Measurements from ENCODE around the gene ZNRF1.
"Not testable (repeated sequence)": the region's sequence is repeated elsewhere in the genome, so short reads cannot be mapped to it uniquely, and the experiment has no call there.

Gene ZNRF1

DNA sequence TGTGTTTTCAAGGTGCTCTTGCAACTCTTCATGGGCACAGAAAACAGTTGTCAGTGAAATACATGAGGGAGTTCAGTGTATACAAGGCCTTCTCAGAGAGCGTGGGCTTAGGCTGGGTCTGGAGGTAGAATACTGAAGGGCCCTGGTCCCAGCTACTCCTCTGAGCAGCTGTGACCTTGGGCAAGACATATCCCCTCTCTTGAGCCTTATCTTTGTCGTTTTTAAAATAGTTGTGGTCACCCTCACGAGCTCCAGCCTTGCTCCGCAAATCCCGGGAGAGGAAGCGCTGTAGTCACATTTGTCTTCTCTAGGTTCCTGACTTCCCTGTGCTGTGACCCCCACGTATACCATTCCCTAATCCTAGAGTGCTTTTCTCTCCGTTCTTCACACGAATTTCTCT lies 3.6 kb downstream of the ZNRF1 start:
- DNase-seq (ENCODE audit: low read depth in 2 of 2) = no peak

DNA sequence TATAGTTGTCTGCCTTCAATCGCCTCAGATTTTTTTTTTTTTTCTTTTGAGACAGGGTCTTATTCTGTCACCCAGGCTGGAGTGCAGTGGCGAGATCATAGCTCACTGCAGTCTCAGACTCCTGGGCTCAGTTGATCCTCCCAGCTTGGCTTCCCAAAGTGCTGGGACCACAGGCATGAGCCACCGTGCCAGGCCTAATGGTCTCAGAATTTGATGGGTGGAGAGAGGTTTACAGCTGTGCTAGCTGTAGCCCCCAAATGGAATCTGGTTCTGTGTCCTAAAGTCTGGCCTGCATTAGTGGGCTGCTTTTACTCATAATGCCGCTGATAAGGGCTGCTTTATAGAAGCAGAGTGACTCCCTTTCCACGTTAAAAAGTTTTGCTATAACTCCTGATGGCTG lies 5.1 kb downstream of the ZNRF1 start:
- no peak for DNase-seq (ENCODE audit: low read depth in 2 of 2)

GRCh38 chr16:75004460-75004859 lies 5.6 kb downstream of the ZNRF1 start:
- no peak for DNase-seq (ENCODE audit: low read depth in 2 of 2)

DNA sequence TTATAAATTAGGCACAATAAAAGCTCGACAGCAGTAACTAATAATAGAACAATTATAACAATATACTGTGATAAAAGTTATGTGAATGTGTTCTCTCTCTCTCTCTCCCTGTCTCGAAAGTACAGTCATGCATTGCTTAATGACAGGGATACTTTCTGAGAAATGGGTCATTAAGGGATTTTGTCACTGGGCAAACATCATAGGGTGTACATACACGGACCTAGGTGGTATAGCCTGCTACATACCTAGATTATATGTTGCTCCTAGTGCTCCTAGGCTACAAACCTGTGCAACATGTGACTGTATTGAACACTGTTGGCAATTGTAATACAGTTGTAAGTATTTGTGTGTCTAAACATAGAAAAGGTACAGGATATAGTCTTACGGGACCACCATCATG lies 6.9 kb downstream of the ZNRF1 start:
- no peak for DNase-seq (ENCODE audit: low read depth in 2 of 2)

DNA sequence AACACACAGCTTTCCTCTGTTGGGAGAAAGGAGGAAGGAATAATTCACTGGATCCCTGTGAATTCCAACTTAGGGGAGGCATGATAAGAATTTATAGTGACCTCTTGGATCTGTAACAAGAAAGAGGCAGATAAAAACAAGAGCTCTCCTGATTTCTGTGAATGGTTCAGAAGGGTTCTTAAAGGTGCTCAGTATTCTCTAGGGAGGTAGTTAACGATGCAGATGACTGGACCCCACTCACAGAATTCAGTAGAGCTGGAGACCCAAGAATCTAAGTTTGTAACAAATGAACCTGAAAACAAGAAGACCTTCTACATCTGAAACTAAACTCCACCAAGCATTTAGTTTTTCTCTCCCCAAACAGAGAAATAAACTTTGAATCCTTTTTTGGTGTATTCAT lies 8.6 kb downstream of the ZNRF1 start:
- no peak for DNase-seq (ENCODE audit: low read depth in 2 of 2)

GRCh38 chr16:75010427-75010826 lies 11.6 kb downstream of the ZNRF1 start:
- no peak for DNase-seq (ENCODE audit: low read depth in 2 of 2)

DNA sequence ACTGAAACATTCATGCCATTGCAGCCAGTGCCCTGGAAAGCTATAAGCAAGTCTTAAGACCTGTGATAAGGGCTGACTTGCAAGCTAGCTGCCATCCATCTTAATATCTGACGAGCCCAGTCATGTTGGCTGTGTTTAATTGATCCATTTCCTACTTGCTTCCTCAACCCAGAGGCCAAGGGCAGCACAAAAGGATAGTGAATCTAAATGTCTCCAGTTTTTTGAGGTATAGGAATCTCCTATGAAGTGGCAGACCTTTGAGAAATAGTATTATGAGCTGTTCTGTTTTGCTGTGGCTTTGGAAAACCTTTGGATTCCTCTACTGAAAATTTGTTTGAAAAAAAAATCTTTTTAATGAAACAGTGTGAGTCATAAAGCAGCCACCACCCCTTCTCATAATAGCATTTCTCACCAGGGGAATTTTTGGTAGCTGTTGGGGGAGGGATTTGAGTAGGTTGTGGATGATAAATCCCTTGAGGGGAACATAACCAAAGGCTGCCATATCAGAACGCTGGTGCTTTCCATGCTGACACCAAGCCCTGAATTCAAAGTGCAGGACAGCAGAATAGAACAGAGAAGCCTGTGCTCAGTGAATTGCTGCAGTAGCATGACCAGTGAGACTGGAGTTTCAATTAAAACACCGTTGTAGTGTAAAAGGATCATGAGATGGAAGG lies 12.9 kb downstream of the ZNRF1 start:
- no peak for DNase-seq (ENCODE audit: low read depth in 2 of 2)

- DNase-seq (ENCODE audit: low read depth in 2 of 2) = no peak
Measured at GRCh38 chr16:75012380-75013081, 13.7 kb downstream of the ZNRF1 start.

- not testable (repeated sequence) for DNase-seq (ENCODE audit: low read depth in 2 of 2)
Measured at GRCh38 chr16:75013123-75013522, 14.3 kb downstream of the ZNRF1 start.

DNA sequence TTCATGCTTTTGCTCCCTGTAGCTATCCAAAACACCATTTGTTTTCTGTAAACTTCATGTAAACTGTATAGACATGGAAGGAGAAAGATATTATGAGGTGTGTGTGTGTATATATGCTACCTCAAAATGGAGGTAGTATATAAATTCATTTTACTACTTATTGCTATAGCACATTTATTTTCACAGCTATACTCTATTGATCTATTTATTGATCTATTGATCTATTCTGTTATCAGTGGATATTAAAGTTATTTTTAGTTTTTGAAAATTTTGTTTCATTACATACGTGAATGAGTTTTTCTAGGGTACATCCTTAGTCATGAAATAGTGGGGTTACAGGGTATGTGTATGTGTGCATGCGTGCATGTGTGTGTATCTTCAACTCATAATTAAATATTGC lies 15.5 kb downstream of the ZNRF1 start:
- DNase-seq (ENCODE audit: low read depth in 2 of 2) = no peak

GRCh38 chr16:75016451-75017081 lies 17.7 kb downstream of the ZNRF1 start:
- not testable (repeated sequence) for DNase-seq (ENCODE audit: low read depth in 2 of 2)

- DNase-seq (ENCODE audit: low read depth in 2 of 2) = no peak
Measured at GRCh38 chr16:75017670-75018525, 19.1 kb downstream of the ZNRF1 start.

GRCh38 chr16:75019007-75019406 lies 20.2 kb downstream of the ZNRF1 start:
- no peak for DNase-seq (ENCODE audit: low read depth in 2 of 2)

- DNase-seq (ENCODE audit: low read depth in 2 of 2) = no peak
Measured at GRCh38 chr16:75019586-75019985, 20.8 kb downstream of the ZNRF1 start.

DNA sequence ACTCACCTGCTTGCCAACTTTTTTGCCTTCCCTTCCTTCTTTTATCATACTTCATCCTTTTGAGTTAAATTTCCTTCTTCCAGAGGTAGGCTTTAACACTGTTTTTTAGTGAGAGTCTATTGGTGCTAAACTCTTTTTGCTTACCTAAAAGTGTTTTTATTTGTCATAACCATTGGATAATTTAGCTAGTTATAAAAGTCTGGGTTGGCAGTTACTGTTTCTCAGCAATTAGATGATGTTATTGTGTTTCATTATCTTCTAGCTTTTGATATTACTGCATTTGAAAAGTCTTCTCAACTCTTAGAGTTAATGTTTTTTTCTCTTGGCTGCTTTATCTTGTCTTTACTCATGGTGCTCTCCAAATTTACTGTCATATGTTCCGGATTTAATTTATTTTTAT lies 22.6 kb downstream of the ZNRF1 start:
- DNase-seq (ENCODE audit: low read depth in 2 of 2) = no peak

- no peak for DNase-seq (ENCODE audit: low read depth in 2 of 2)
Measured at GRCh38 chr16:75022567-75022966, 23.7 kb downstream of the ZNRF1 start.

DNA sequence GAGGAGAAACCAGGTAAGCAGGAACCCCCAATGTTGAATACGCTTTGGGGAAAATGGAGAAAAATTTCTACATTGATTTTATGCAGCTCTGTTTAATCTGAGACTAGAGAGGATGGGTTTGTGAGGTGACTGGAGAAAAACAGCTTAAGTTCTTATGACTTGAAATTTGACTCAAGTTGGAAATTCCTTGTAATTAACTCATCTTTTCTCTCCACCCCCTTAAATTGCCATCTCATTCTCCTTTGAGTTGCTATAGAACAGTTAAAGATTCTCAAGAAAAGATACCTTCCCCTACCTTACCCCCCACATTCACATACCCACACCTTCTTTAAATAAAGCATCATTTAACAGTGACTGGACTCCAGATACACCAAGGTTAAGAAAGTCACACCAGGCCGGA lies 24.2 kb downstream of the ZNRF1 start:
- no peak for DNase-seq (ENCODE audit: low read depth in 2 of 2)

- DNase-seq (ENCODE audit: low read depth in 2 of 2) = no peak
Measured at GRCh38 chr16:75024182-75024581, 25.4 kb downstream of the ZNRF1 start.

GRCh38 chr16:75024594-75024993 lies 25.8 kb downstream of the ZNRF1 start:
- no peak for DNase-seq (ENCODE audit: low read depth in 2 of 2)

DNA sequence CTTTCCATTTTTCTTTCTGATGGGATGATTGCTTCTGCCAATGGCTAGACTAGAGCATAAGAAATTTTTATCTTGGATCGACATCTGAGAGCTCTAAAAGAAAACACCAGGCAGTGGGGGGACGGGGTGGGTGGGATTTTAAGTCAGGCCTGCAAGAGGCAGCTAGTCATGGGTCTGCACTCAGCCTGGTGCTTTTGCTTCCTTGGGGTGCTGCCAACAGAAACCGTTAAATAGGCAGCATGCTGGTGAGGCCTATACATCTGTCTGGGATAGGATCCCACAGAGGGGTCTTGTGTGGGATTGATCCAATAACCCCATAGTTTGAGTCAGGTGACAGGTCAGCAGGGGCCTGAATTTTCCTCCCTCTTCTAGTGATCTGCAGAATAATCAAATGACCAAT lies 26.9 kb downstream of the ZNRF1 start:
- no peak for DNase-seq (ENCODE audit: low read depth in 2 of 2)

- DNase-seq (ENCODE audit: low read depth in 2 of 2) = not testable (repeated sequence)
Measured at GRCh38 chr16:75026239-75026891, 27.5 kb downstream of the ZNRF1 start.

All from stimulated activated CD8-positive, alpha-beta memory T cell treated with anti-CD3 and anti-CD28 coated beads, Interleukin-7, amount 100 ng/mL, for 1 hour (primary cell).